Caco-2 (cell line): ENCODE data around the gene PLCE1. TPM values are rescaled to one million over a fixed set of nuclear protein-coding genes. Genes with fewer than 3 reads are reported as not detected.
"Not testable (repeated sequence)": the region's sequence is repeated elsewhere in the genome, so short reads cannot be mapped to it uniquely, and the experiment has no call there.

Source experiments
- BruUV-seq: library from RNA; stranded (reverse); fragments of 400-500 nt; replicated peaks from 2 replicates; lab custom pipeline; 2021; lab: Mats Ljungman, UMichigan
- CTCF ChIA-PET: fragments of 300-600 bp; sonication (Branson Sonifier 250); formaldehyde crosslinking; loops from one replicate; lab custom pipeline; 2022; ENCODE audit warnings: antibody characterized with exemption; lab: Charles Lee
- POLR2A ChIA-PET: fragments of 300-600 bp; sonication (Branson Sonifier 250); formaldehyde crosslinking; loops from one replicate; lab custom pipeline; 2022; ENCODE audit warnings: antibody characterized with exemption; lab: Charles Lee
- DNase-seq, 2 experiments: peaks; one replicate each; pipeline versions ENCODE4 v3.0.0 to v3.0.0-alpha.2; 2020 to 2022
- H3K27me3 ChIP-seq: replicated peaks from 2 replicates; pipeline ENCODE4 v1.6.0; 2011; ENCODE audit warnings: low read length; ENCODE audit not compliant: control insufficient read depth, insufficient read depth
- H3K36me3 ChIP-seq: 2 replicates; pipeline ENCODE4 v1.5.1; 2011; ENCODE audit warnings: low read length; ENCODE audit not compliant: control insufficient read depth, insufficient read depth
- H3K4me1 ChIP-seq: fragments of 250-450 bp; sonication (Bioruptor Pico); 2 replicates; pipeline ENCODE4 v1.5.1; 2020; ENCODE audit warnings: mild to moderate bottlenecking
- H3K4me3 ChIP-seq: 2 replicates; pipeline ENCODE4 v1.5.1; 2011; ENCODE audit warnings: low read depth, mild to moderate bottlenecking, control low read depth, low read length
- H3K9me3 ChIP-seq: fragments of 250-450 bp; sonication (Bioruptor Pico); 2 replicates; pipeline ENCODE4 v1.5.1; 2020; ENCODE audit warnings: mild to moderate bottlenecking, moderate library complexity
- H3K27ac Mint-ChIP-seq: one replicate; pipeline ENCODE4 v1.8.0; 2022; ENCODE audit warnings: mixed read lengths; ENCODE audit not compliant: unreplicated experiment
- H3K27me3 Mint-ChIP-seq: one replicate; pipeline ENCODE4 v1.8.0; 2022; ENCODE audit warnings: mixed read lengths; ENCODE audit not compliant: insufficient read depth, unreplicated experiment
- H3K36me3 Mint-ChIP-seq: one replicate; pipeline ENCODE4 v1.8.0; 2022; ENCODE audit warnings: mild to moderate bottlenecking, mixed read lengths; ENCODE audit not compliant: insufficient read depth, unreplicated experiment
- H3K4me1 Mint-ChIP-seq: one replicate; pipeline ENCODE4 v1.8.0; 2022; ENCODE audit warnings: low read depth, mixed read lengths; ENCODE audit not compliant: unreplicated experiment
- H3K4me3 Mint-ChIP-seq: one replicate; pipeline ENCODE4 v1.8.0; 2022; ENCODE audit warnings: mild to moderate bottlenecking, moderate library complexity, mixed read lengths; ENCODE audit not compliant: unreplicated experiment
- H3K9me3 Mint-ChIP-seq: one replicate; pipeline ENCODE4 v1.8.0; 2022; ENCODE audit warnings: mixed read lengths; ENCODE audit not compliant: unreplicated experiment
- intact Hi-C: fragments of 100-400 bp; cut with micrococcal nuclease; formaldehyde crosslinking; loops from one replicate; pipeline ENCODE4 v1.10.0; 2022; ENCODE audit not compliant: unreplicated experiment
- total RNA-seq: library from RNA; stranded (reverse); gene quantifications from 2 replicates; pipeline ENCODE4 v1.2.3, GENCODE V29; 2022
- TF ChIP-seq, protein P1 (sequence below), 2 experiments: fragments of 200-600 bp in 1 of 2; IDR thresholded peaks; 1 replicate in 1 of 2; 2 replicates in 1 of 2; pipeline versions ENCODE4 v1.5.1 to v1.8.0; 2011 to 2022; ENCODE audit warnings: antibody characterized with exemption in 1 of 2, control low read depth in 1 of 2, inconsistent platforms in 1 of 2, low read depth in 1 of 2, low read length in 1 of 2, mild to moderate bottlenecking in 1 of 2, moderate library complexity in 1 of 2; ENCODE audit not compliant: insufficient read depth in 1 of 2, severe bottlenecking in 1 of 2, unreplicated experiment in 1 of 2

Gene PLCE1
- total RNA-seq, 1 experiment from 2014 or later = 12.8 TPM

DNA sequence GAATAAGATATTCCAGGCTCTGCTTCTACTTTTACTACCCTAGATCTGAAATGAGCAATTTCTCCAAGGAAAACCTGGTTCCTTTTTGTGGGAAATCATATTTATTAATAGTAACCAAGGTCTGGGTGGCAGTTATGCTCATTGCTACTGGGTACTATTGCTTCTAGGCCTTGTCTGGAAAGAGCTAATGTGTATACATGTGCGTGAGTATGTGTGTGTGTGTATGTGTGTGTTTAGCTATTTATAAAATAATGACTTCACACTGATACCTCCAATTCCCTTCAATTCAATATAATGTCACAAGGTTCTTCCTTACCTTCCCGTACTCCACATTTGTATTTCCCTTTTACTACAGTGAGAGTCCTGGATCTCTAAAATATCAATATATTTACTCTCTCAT lies 26.0 kb upstream of the PLCE1 start:
- Mint-ChIP-seq H3K4me1 (no peaks in the 10 kb centered on the region), H3K27me3 (no peaks in the 10 kb centered on the region), H3K36me3 (no peaks in the 10 kb centered on the region), H3K27ac (no peak overlapping the region), H3K9me3 (no peaks in the 10 kb centered on the region), H3K4me3 (no peak overlapping the region)
- TF ChIP-seq, protein P1, sequence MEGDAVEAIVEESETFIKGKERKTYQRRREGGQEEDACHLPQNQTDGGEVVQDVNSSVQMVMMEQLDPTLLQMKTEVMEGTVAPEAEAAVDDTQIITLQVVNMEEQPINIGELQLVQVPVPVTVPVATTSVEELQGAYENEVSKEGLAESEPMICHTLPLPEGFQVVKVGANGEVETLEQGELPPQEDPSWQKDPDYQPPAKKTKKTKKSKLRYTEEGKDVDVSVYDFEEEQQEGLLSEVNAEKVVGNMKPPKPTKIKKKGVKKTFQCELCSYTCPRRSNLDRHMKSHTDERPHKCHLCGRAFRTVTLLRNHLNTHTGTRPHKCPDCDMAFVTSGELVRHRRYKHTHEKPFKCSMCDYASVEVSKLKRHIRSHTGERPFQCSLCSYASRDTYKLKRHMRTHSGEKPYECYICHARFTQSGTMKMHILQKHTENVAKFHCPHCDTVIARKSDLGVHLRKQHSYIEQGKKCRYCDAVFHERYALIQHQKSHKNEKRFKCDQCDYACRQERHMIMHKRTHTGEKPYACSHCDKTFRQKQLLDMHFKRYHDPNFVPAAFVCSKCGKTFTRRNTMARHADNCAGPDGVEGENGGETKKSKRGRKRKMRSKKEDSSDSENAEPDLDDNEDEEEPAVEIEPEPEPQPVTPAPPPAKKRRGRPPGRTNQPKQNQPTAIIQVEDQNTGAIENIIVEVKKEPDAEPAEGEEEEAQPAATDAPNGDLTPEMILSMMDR (IDR thresholded peaks at IDR 0.05; ENCODE audit: insufficient read depth in 1 of 2, low read depth in 1 of 2, low read length in 1 of 2, severe bottlenecking in 1 of 2, unreplicated experiment in 1 of 2) = no peak
- BruUV-seq = no TSS peak
- no peaks in the 10 kb centered on the region for H3K4me1 ChIP-seq
- H3K9me3 ChIP-seq = no peaks in the 10 kb centered on the region; the same call in 1 of the 2 replicates
- no peaks in the 10 kb centered on the region for H3K36me3 ChIP-seq
- CTCF ChIA-PET = no interaction called here
- intact Hi-C loops = no loop called here
- POLR2A ChIA-PET = no interaction called here
- no peak for DNase-seq
- H3K4me3 ChIP-seq = no peak overlapping the region
- H3K27me3 ChIP-seq = no peaks in the 10 kb centered on the region; the same call in 1 of the 2 replicates

DNA sequence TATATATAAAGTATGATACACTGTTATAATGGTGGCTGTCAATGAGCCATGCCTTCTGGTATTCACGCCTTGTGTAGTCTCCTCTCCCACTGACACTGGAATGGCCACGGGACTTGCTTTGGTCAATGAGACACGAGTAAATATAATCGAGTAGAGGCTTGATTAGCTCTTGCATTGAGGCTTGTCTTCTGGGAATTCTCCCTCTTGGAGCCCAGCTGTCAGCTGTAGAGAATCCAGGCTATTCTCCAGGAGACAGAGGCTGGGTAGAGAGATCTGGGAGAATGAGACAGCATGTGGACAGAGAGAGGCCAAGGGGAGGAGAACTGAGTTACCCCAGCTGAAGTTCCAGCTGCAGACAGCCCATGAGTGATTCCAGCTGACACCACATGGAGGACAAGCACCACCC lies 25.2 kb upstream of the PLCE1 start:
- H3K27me3 ChIP-seq = no peaks in the 10 kb centered on the region; the same call in 1 of the 2 replicates
- H3K9me3 ChIP-seq = no peaks in the 10 kb centered on the region; the same call in 1 of the 2 replicates
- BruUV-seq = no TSS peak
- no peaks in the 10 kb centered on the region for H3K9me3 Mint-ChIP-seq
- H3K4me1 Mint-ChIP-seq = no peaks in the 10 kb centered on the region
- H3K4me3 ChIP-seq = no peak overlapping the region
- H3K4me1 ChIP-seq = no peaks in the 10 kb centered on the region
- TF ChIP-seq, protein P1 (IDR thresholded peaks at IDR 0.05; ENCODE audit: insufficient read depth in 1 of 2, low read depth in 1 of 2, low read length in 1 of 2, severe bottlenecking in 1 of 2, unreplicated experiment in 1 of 2) = no peak
- H3K36me3 Mint-ChIP-seq = no peaks in the 10 kb centered on the region
- H3K4me3 Mint-ChIP-seq = no peak overlapping the region
- H3K27me3 Mint-ChIP-seq = no peaks in the 10 kb centered on the region
- no peak for DNase-seq
- intact Hi-C loops = no loop called here
- H3K27ac Mint-ChIP-seq = no peak overlapping the region
- POLR2A ChIA-PET = no interaction called here
- H3K36me3 ChIP-seq = no peaks in the 10 kb centered on the region
- CTCF ChIA-PET = interaction anchor here (0.7 kb wide), 1 partner anchor 321 kb away, joined by 5 read pairs; no protein-coding TSS in a partner anchor

GRCh38 chr10:93970433-93971010 lies 23.2 kb upstream of the PLCE1 start:
- BruUV-seq, H3K4me1 ChIP-seq, H3K9me3 Mint-ChIP-seq, H3K4me1 Mint-ChIP-seq, H3K4me3 ChIP-seq, H3K27me3 Mint-ChIP-seq, POLR2A ChIA-PET, H3K27ac Mint-ChIP-seq, intact Hi-C loops, H3K27me3 ChIP-seq, H3K36me3 Mint-ChIP-seq, DNase-seq, H3K9me3 ChIP-seq, CTCF ChIA-PET, H3K36me3 ChIP-seq, H3K4me3 Mint-ChIP-seq: not testable (repeated sequence)
